GM20000 (cell line): ENCODE results near the gene CEP135.
"Not testable (repeated sequence)": the region's sequence is repeated elsewhere in the genome, so short reads cannot be mapped to it uniquely, and the experiment has no call there.

Experiments used
- DNase-seq: peaks from one replicate; pipeline ENCODE4 v3.0.0; 2012; ENCODE audit warnings: low spot score
- TF ChIP-seq, protein P1 (sequence below): IDR thresholded peaks from 2 replicates; pipeline ENCODE4 v1.5.1; 2012; ENCODE audit warnings: mild to moderate bottlenecking, control low read depth; ENCODE audit errors: extremely low read depth, missing control alignments

CEP135 gene

DNA sequence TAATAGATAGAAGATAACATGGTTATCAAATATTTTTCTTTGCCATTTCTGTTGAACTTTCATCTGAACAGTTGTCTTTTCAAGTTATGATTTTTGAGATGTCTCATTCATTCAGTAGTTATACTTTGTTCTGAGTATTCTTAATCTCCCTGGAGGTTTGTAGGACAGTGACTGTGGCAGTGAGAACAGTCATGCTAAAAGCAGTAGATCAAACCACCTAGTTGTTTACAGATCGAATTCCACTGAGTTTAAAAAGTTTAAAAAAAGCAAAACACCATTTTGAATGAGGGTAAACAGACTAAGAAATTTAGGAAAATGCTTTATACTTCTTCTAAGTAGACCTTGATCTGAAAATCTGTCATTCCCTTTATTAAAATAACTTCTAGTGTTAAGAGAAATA is 107.2 kb downstream of the CEP135 start:
- TF ChIP-seq, protein P1, sequence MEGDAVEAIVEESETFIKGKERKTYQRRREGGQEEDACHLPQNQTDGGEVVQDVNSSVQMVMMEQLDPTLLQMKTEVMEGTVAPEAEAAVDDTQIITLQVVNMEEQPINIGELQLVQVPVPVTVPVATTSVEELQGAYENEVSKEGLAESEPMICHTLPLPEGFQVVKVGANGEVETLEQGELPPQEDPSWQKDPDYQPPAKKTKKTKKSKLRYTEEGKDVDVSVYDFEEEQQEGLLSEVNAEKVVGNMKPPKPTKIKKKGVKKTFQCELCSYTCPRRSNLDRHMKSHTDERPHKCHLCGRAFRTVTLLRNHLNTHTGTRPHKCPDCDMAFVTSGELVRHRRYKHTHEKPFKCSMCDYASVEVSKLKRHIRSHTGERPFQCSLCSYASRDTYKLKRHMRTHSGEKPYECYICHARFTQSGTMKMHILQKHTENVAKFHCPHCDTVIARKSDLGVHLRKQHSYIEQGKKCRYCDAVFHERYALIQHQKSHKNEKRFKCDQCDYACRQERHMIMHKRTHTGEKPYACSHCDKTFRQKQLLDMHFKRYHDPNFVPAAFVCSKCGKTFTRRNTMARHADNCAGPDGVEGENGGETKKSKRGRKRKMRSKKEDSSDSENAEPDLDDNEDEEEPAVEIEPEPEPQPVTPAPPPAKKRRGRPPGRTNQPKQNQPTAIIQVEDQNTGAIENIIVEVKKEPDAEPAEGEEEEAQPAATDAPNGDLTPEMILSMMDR = no peak

GRCh38 chr4:56058555-56058954 is 109.8 kb downstream of the CEP135 start:
- TF ChIP-seq, protein P1 = no peak

More for the DNA sequence above, 107.2 kb downstream of the CEP135 start:
- DNase-seq = no peak

GRCh38 chr4:56060036-56060435 is 111.3 kb downstream of the CEP135 start:
- TF ChIP-seq, protein P1 = no peak
- no peak for DNase-seq

More at GRCh38 chr4:56058555-56058954, 109.8 kb downstream of the CEP135 start:
- DNase-seq = no peak

DNA sequence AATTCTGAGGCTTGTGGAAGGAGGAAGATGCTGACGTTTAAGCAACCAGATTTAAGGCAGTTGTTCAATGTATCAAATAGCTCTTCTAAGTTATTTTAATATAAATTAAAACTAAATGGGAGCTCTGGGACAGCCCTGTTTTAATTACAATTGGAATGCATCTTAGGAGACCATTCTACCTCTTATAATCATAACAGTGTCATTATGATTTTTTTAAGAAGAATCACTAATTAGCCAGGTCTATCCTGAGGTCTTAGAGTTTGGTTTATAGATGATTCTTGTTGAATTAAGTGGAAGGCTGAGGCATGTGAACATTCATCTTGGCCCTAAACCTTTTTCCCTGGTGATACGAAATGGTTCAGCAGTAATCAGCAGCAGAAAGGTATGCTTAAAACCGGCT is 113.4 kb downstream of the CEP135 start:
- DNase-seq = no peak
- TF ChIP-seq, protein P1 = no peak

DNA sequence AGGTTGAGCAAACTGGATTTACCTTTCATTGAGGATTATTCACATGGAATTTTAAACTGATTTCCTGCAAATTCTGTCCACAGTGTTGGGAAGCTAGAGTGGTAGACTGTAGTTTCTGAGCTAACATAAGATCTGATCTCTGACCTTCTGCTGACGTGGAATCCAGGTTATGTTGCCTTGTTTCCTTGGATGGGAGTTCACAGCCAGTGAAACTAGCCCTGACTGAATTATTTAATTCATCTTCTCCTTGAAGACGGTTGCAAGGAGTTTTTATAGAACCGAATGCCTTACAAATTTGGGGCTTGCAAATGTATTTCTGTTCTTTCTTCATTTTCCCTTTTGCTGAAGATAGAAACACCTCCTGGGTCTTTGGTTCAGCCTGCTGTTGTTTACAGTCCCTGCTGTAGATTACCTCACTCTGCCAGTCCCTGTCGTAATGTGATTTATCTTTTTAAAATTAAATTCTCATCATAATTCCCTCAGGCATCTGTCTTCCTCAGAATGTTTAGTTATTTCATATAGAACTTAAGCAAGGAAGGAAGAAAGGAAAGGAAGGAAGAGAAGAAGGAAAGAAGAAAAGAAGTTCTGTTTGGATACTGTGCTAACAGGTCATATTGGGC is 113.9 kb downstream of the CEP135 start:
- TF ChIP-seq, protein P1 = no peak
- DNase-seq = no peak

- TF ChIP-seq, protein P1 = no peak
- DNase-seq = no peak
Observed at GRCh38 chr4:56066493-56066892, 117.7 kb downstream of the CEP135 start.

- DNase-seq = no peak
- TF ChIP-seq, protein P1 = no peak
Observed at GRCh38 chr4:56067826-56068225, 119.1 kb downstream of the CEP135 start.

DNA sequence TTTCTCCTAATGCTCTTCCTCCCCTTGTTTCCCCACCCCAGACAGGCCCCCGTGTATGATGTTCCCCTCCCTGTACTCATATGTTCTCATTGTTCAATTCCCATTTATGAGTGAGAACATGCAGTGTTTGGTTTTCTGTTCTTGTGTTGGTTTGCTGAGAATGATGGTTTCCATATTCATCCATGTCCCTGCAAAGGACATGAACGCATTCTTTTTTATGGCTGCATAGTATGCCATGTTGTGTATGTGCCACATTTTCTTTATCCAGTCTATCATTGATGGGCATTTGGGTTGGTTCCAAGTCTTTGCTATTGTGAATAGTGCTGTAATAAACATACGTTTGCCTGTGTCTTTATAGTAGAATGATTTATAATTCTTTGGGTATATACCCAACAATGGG is 124.0 kb downstream of the CEP135 start:
- DNase-seq = not testable (repeated sequence)
